ENCODE data around the gene SLC7A5.

GRCh38 chr16:87806641-87807546 is 62.4 kb downstream of the SLC7A5 start:
- TF ChIP-seq POLR2A (IDR thresholded peaks at IDR 0.05; ENCODE audit: low read depth, low read length) (no peak), POLR2AphosphoS5 (IDR thresholded peaks at IDR 0.05; ENCODE audit: low read depth, low read length) (no peak), TAF1 (IDR thresholded peaks at IDR 0.05; ENCODE audit: borderline replicate concordance, low read depth, low read length) (no peak)

All from GM12892 (cell line).